OCI-LY3 (cell line): ENCODE results near the gene ST6GALNAC6.

ENCODE experiments used
- EZH2phosphoT487 ChIP-seq: fragments of 200-600 bp; shearing (Covaris generic); IDR thresholded peaks from 2 replicates; pipeline ENCODE4 v1.6.1; 2018; ENCODE audit warnings: antibody characterized with exemption, mixed run types, low read depth
- TF ChIP-seq, protein P1 (sequence below): fragments of 200-600, 300-600 bp; sonication (generic); IDR thresholded peaks from 2 replicates; pipeline ENCODE4 v1.5.1; 2014; ENCODE audit warnings: antibody characterized with exemption, low read length, low read depth

- TF ChIP-seq, protein P1, sequence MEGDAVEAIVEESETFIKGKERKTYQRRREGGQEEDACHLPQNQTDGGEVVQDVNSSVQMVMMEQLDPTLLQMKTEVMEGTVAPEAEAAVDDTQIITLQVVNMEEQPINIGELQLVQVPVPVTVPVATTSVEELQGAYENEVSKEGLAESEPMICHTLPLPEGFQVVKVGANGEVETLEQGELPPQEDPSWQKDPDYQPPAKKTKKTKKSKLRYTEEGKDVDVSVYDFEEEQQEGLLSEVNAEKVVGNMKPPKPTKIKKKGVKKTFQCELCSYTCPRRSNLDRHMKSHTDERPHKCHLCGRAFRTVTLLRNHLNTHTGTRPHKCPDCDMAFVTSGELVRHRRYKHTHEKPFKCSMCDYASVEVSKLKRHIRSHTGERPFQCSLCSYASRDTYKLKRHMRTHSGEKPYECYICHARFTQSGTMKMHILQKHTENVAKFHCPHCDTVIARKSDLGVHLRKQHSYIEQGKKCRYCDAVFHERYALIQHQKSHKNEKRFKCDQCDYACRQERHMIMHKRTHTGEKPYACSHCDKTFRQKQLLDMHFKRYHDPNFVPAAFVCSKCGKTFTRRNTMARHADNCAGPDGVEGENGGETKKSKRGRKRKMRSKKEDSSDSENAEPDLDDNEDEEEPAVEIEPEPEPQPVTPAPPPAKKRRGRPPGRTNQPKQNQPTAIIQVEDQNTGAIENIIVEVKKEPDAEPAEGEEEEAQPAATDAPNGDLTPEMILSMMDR: no peak
- TF ChIP-seq EZH2phosphoT487: no peak
These were observed 12.9 kb downstream of the ST6GALNAC6 start for GRCh38 chr9:127886401-127886972.
